H1 (cell line): ENCODE results near the gene SAAL1. TPM values are rescaled to one million over a fixed set of nuclear protein-coding genes. Genes with fewer than 3 reads are reported as not detected.

Source experiments
- BRCA1 ChIP-seq: IDR thresholded peaks from 2 replicates; pipeline ENCODE4 v1.6.1; 2012; ENCODE audit warnings: low read depth, low read length, improper control_type of control experiment
- CHD1 ChIP-seq: IDR thresholded peaks from 2 replicates; pipeline ENCODE4 v1.6.1; 2012; ENCODE audit warnings: low read depth, low read length, improper control_type of control experiment
- CHD2 ChIP-seq: IDR thresholded peaks from 2 replicates; pipeline ENCODE4 v1.6.1; 2012; ENCODE audit warnings: low read length, improper control_type of control experiment
- EGR1 ChIP-seq: IDR thresholded peaks from 2 replicates; pipeline ENCODE4 v1.6.1; 2011; ENCODE audit warnings: low read depth, low read length, borderline replicate concordance
- EZH2 ChIP-seq: fragments of 200-600 bp; sonication (generic); IDR thresholded peaks from 2 replicates; pipeline ENCODE4 v1.7.1; 2012; ENCODE audit warnings: low read depth, mild to moderate bottlenecking, moderate library complexity, low read length, inconsistent platforms; ENCODE audit not compliant: severe bottlenecking
- RXRA ChIP-seq: IDR thresholded peaks from 2 replicates; pipeline ENCODE4 v1.6.1; 2011; ENCODE audit warnings: low read depth, mild to moderate bottlenecking, low read length, moderate library complexity; ENCODE audit not compliant: insufficient read depth
- SAP30 ChIP-seq: fragments of 300-600 bp; sonication (generic); IDR thresholded peaks from 2 replicates; pipeline ENCODE4 v1.7.1; 2012; ENCODE audit warnings: low read length, moderate library complexity, mild to moderate bottlenecking, inconsistent platforms; ENCODE audit not compliant: insufficient read depth, insufficient replicate concordance
- TEAD4 ChIP-seq: IDR thresholded peaks from 2 replicates; pipeline ENCODE4 v1.6.1; 2012; ENCODE audit warnings: low read depth, low read length, inconsistent platforms, mixed read lengths
- polyA plus RNA-seq, 7 experiments: library from polyadenylated mRNA; depleted of rRNA in 3 of 7; stranded (reverse) in 5 of 7; unstranded in 2 of 7; fragments of >200 nt in 5 of 7; fragments of 200-250 nt in 2 of 7; gene quantifications; 1 replicate in 5 of 7; 2 replicates in 1 of 7; 4 replicates in 1 of 7; pipeline versions ENCODE4 v1.2.1 to v1.2.3, GENCODE V29; 2011 to 2013; ENCODE audit warnings: missing spikeins in 2 of 7, mixed read lengths in 2 of 7
- total RNA-seq: library from RNA; stranded (reverse); fragmentation: NEBNext Ultra II Directional; extraction: Animal tissue kit (Norgen Biotek cat#: 25700); gene quantifications from 2 replicates; pipeline ENCODE4 v1.2.1, GENCODE V29; 2021
- TF ChIP-seq, protein P1 (sequence below): IDR thresholded peaks from 2 replicates; pipeline ENCODE4 v1.6.1; 2012; ENCODE audit warnings: inconsistent platforms
- TF ChIP-seq, protein P2 (sequence below): IDR thresholded peaks from 2 replicates; pipeline ENCODE4 v1.6.1; 2011; ENCODE audit warnings: low read length, improper control_type of control experiment

Gene SAAL1
- total and polyA plus RNA-seq, 2 of the 8 experiments (the other 6 are each of a cell fraction or from before 2014, with no cell fraction given), result 26.4 to 46.6 TPM

DNA sequence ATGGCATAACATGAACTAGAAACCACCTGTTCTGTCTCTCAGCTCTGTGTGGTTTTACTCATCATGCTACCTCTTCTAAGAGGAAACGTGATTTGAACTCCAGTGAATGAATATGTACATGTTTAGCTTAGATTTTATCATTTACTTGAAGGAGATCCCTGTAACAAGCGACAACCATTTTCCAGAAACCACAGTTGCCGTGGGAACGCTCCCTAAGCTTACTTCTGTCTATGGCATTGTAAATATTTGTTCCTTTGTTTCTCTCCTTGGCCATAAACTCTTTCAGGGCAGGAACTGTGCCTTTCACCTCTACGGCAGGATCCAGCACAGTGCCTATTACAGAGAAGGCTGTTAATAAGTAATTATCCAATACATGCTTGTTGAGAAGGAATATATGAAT lies 42.8 kb downstream of the SAAL1 start (continued):
- no peak for TF ChIP-seq BRCA1
- TF ChIP-seq, protein P1, sequence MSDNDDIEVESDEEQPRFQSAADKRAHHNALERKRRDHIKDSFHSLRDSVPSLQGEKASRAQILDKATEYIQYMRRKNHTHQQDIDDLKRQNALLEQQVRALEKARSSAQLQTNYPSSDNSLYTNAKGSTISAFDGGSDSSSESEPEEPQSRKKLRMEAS, result no peak
- no peak for TF ChIP-seq CHD1
- TF ChIP-seq EGR1, result no peak
- no peak for TF ChIP-seq EZH2
- TF ChIP-seq, protein P2, sequence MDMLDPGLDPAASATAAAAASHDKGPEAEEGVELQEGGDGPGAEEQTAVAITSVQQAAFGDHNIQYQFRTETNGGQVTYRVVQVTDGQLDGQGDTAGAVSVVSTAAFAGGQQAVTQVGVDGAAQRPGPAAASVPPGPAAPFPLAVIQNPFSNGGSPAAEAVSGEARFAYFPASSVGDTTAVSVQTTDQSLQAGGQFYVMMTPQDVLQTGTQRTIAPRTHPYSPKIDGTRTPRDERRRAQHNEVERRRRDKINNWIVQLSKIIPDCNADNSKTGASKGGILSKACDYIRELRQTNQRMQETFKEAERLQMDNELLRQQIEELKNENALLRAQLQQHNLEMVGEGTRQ, result no peak
- no peak for TF ChIP-seq TEAD4
- TF ChIP-seq RXRA, result no peak
- no peak for TF ChIP-seq SAP30
- TF ChIP-seq CHD2, result no peak
